BJ (cell line): ENCODE results near the gene GLA. TPM values are rescaled to one million over a fixed set of nuclear protein-coding genes. Genes with fewer than 3 reads are reported as not detected.

Experiments used
- CTCF ChIA-PET: fragments of 350-600 bp; formaldehyde crosslinking; extraction: SDS; loops from one replicate; lab custom pipeline; 2021; ENCODE audit warnings: antibody characterized with exemption, inconsistent platforms; lab: Yijun Ruan, JAX
- POLR2A ChIA-PET: fragments of 300-600 bp; sonication (Branson Sonifier 250); formaldehyde crosslinking; extraction: SDS; loops from one replicate; lab custom pipeline; 2021; ENCODE audit warnings: antibody characterized with exemption; lab: Charles Lee
- DNase-seq: peaks from one replicate; pipeline ENCODE4 v3.0.0-alpha.2; 2011; ENCODE audit warnings: low read depth
- H3K27me3 ChIP-seq: 2 replicates; pipeline ENCODE4 v1.6.0; 2011; ENCODE audit warnings: low read length; ENCODE audit not compliant: control insufficient read depth, insufficient read depth
- H3K36me3 ChIP-seq: 2 replicates; pipeline ENCODE4 v1.5.1; 2011; ENCODE audit warnings: low read length; ENCODE audit not compliant: control insufficient read depth, insufficient read depth
- H3K4me3 ChIP-seq: 2 replicates; pipeline ENCODE4 v1.5.1; 2011; ENCODE audit warnings: low read depth, mild to moderate bottlenecking, control low read depth, low read length
- CTCF ChIP-seq: IDR thresholded peaks from 2 replicates; pipeline ENCODE4 v1.5.1; 2011; ENCODE audit warnings: low read depth, mild to moderate bottlenecking, control low read depth, inconsistent platforms, low read length, moderate library complexity; ENCODE audit not compliant: insufficient read depth
- polyA plus RNA-seq: library from polyadenylated mRNA; depleted of rRNA; stranded (reverse); fragments of >200 nt; gene quantifications from 2 replicates; pipeline ENCODE4 v1.2.3, GENCODE V29; 2011

The GLA gene
- polyA plus RNA-seq, 1 experiment, result 29.2 TPM

- H3K4me3 ChIP-seq, result no peak overlapping the region
- ChIA-PET CTCF (no interaction called here), POLR2A (no interaction called here)
- TF ChIP-seq CTCF, result no peak
- H3K36me3 ChIP-seq, result no peaks in the 10 kb centered on the region
- H3K27me3 ChIP-seq, result no peaks in the 10 kb centered on the region; the same call in 1 of the 2 replicates
- no peak for DNase-seq
Observed at GRCh38 chrX:101369687-101370086, 38.0 kb downstream of the GLA start.

- no peaks in the 10 kb centered on the region for H3K36me3 ChIP-seq
- no peak for TF ChIP-seq CTCF
- ChIA-PET POLR2A (no interaction called here), CTCF (no interaction called here)
- no peak for DNase-seq
- no peaks in the 10 kb centered on the region for H3K27me3 ChIP-seq
- H3K4me3 ChIP-seq, result no peak overlapping the region
Observed at GRCh38 chrX:101368800-101369199, 38.9 kb downstream of the GLA start.

GRCh38 chrX:101365301-101365795 lies 42.4 kb downstream of the GLA start:
- CTCF ChIA-PET, result no interaction called here
- POLR2A ChIA-PET, result no interaction called here
- no peaks in the 10 kb centered on the region for H3K36me3 ChIP-seq

GRCh38 chrX:101362757-101363156 lies 45.0 kb downstream of the GLA start:
- no peak for DNase-seq

More at GRCh38 chrX:101365301-101365795, 42.4 kb downstream of the GLA start:
- no peak for DNase-seq
- TF ChIP-seq CTCF, result no peak
- Histone ChIP-seq H3K4me3 (no peak overlapping the region), H3K27me3 (no peaks in the 10 kb centered on the region)

GRCh38 chrX:101362116-101362515 lies 45.6 kb downstream of the GLA start:
- no peak for TF ChIP-seq CTCF
- CTCF ChIA-PET, result no interaction called here

More at GRCh38 chrX:101362757-101363156, 45.0 kb downstream of the GLA start:
- POLR2A ChIA-PET, result no interaction called here
- no peak for TF ChIP-seq CTCF
- Histone ChIP-seq H3K4me3 (no peak overlapping the region), H3K36me3 (no peaks in the 10 kb centered on the region), H3K27me3 (no peaks in the 10 kb centered on the region)
- CTCF ChIA-PET, result no interaction called here

More at GRCh38 chrX:101362116-101362515, 45.6 kb downstream of the GLA start:
- POLR2A ChIA-PET, result no interaction called here
- no peaks in the 10 kb centered on the region for H3K27me3 ChIP-seq
- H3K4me3 ChIP-seq, result no peak overlapping the region
- no peaks in the 10 kb centered on the region for H3K36me3 ChIP-seq
- DNase-seq, result no peak
